ENCODE results near the gene DACT1. TPM values are rescaled to one million over a fixed set of nuclear protein-coding genes. Genes with fewer than 3 reads are reported as not detected.

DACT1 gene
- total RNA-seq, 4 donors from 2014 or later = 35.7 to 87.2 (median 65.9) TPM

GRCh38 chr14:58617619-58618018, 20.1 kb upstream of the DACT1 start:
- H3K4me3 ChIP-seq = no peak overlapping the region
- H3K27ac ChIP-seq = no peak overlapping the region
- TF ChIP-seq EP300 (IDR thresholded peaks at IDR 0.05) = no peak
- TF ChIP-seq CTCF (IDR thresholded peaks at IDR 0.05) = no peak
- no peak for TF ChIP-seq POLR2A (IDR thresholded peaks at IDR 0.05)
- no peak for DNase-seq (ENCODE audit: low spot score in 2 of 2)
- H3K4me1 ChIP-seq = no peaks in the 10 kb centered on the region
- H3K36me3 ChIP-seq = no peaks in the 10 kb centered on the region
- no peaks in the 10 kb centered on the region for H3K27me3 ChIP-seq
- WGBS, 2 donors = 27 to 46% methylated on average over 1 of the region's 1 CpG
- H3K9me3 ChIP-seq = no peaks in the 10 kb centered on the region

GRCh38 chr14:58620011-58620410, 17.8 kb upstream of the DACT1 start:
- no peak overlapping the region for H3K4me3 ChIP-seq
- no peaks in the 10 kb centered on the region for H3K9me3 ChIP-seq
- TF ChIP-seq EP300 (IDR thresholded peaks at IDR 0.05) (no peak), POLR2A (IDR thresholded peaks at IDR 0.05) (no peak), CTCF (IDR thresholded peaks at IDR 0.05) (no peak)
- H3K27ac ChIP-seq = no peak overlapping the region
- no peaks in the 10 kb centered on the region for H3K27me3 ChIP-seq
- no peaks in the 10 kb centered on the region for H3K4me1 ChIP-seq
- no peaks in the 10 kb centered on the region for H3K36me3 ChIP-seq
- 36 to 44% methylated on average over 2 of the region's 2 CpGs for WGBS, 2 donors
- no peak for DNase-seq (ENCODE audit: low spot score in 2 of 2)

GRCh38 chr14:58625438-58625837, 12.3 kb upstream of the DACT1 start:
- Histone ChIP-seq H3K27me3 (no peaks in the 10 kb centered on the region), H3K27ac (no peak overlapping the region), H3K4me3 (no peak overlapping the region), H3K36me3 (no peaks in the 10 kb centered on the region), H3K9me3 (no peaks in the 10 kb centered on the region), H3K4me1 (no peaks in the 10 kb centered on the region)
- no peak for TF ChIP-seq CTCF (IDR thresholded peaks at IDR 0.05)
- no peak for TF ChIP-seq EP300 (IDR thresholded peaks at IDR 0.05)
- no peak for TF ChIP-seq POLR2A (IDR thresholded peaks at IDR 0.05)
- 80 to 92% methylated on average over 1 of the region's 1 CpG for WGBS, 2 donors
- DNase-seq (ENCODE audit: low spot score in 2 of 2) = no peak

GRCh38 chr14:58626431-58626831, 11.3 kb upstream of the DACT1 start:
- 22 to 31% methylated on average over 3 of the region's 3 CpGs for WGBS, 2 donors
- no peaks in the 10 kb centered on the region for H3K4me1 ChIP-seq
- H3K4me3 ChIP-seq = no peak overlapping the region
- no peaks in the 10 kb centered on the region for H3K27me3 ChIP-seq
- no peaks in the 10 kb centered on the region for H3K9me3 ChIP-seq
- DNase-seq (ENCODE audit: low spot score in 2 of 2) = no peak
- no peak for TF ChIP-seq POLR2A (IDR thresholded peaks at IDR 0.05)
- no peak for TF ChIP-seq CTCF (IDR thresholded peaks at IDR 0.05)
- no peak for TF ChIP-seq EP300 (IDR thresholded peaks at IDR 0.05)
- H3K27ac ChIP-seq = no peak overlapping the region
- H3K36me3 ChIP-seq = no peaks in the 10 kb centered on the region

GRCh38 chr14:58628406-58628805, 9.4 kb upstream of the DACT1 start:
- 74 to 76% methylated on average over 6 of the region's 6 CpGs for WGBS, 2 donors
- Histone ChIP-seq H3K4me3 (no peak overlapping the region), H3K36me3 (no peaks in the 10 kb centered on the region), H3K27ac (no peak overlapping the region), H3K4me1 (no peaks in the 10 kb centered on the region), H3K27me3 (no peaks in the 10 kb centered on the region), H3K9me3 (no peaks in the 10 kb centered on the region)
- no peak for DNase-seq (ENCODE audit: low spot score in 2 of 2)
- TF ChIP-seq CTCF (IDR thresholded peaks at IDR 0.05) (no peak), POLR2A (IDR thresholded peaks at IDR 0.05) (no peak), EP300 (IDR thresholded peaks at IDR 0.05) (no peak)

Measured in tibial nerve (tissue), 4 donors.